GM20431 (cell line): ENCODE measurements around the gene ODF2L.

ENCODE experiments used
- in situ Hi-C: fragments of 300-500 bp; cut with MseI, MboI; formaldehyde crosslinking; loops from one replicate; pipeline ENCODE4 v1.15.0; 2020; ENCODE audit warnings: low sequenced_read_pairs; ENCODE audit not compliant: unreplicated experiment

Gene ODF2L

GRCh38 chr1:86395751-86396497, at the start of gene ODF2L:
TSS of gene ODF2L (minus strand) at chr1:86396323. CDS start at chr1:86387027, 9,296 bp downstream.
- in situ Hi-C loops: no loop called here

GRCh38 chr1:86445919-86446318, 49.8 kb upstream of the ODF2L start:
- in situ Hi-C loops: no loop called here

- in situ Hi-C loops: no loop called here
These were observed 45.9 kb upstream of the ODF2L start for GRCh38 chr1:86441997-86442396.

GRCh38 chr1:86441581-86441980, 45.5 kb upstream of the ODF2L start:
- in situ Hi-C loops: no loop called here

GRCh38 chr1:86436041-86436440, 39.9 kb upstream of the ODF2L start:
- in situ Hi-C loops: no loop called here

- in situ Hi-C loops: no loop called here
These were observed 39.2 kb upstream of the ODF2L start for GRCh38 chr1:86435327-86435726.

- in situ Hi-C loops: no loop called here
These were observed 37.9 kb upstream of the ODF2L start for GRCh38 chr1:86434059-86434458.

GRCh38 chr1:86430376-86430775, 34.3 kb upstream of the ODF2L start:
- in situ Hi-C loops: no loop called here

- in situ Hi-C loops: no loop called here
These were observed 33.7 kb upstream of the ODF2L start for GRCh38 chr1:86429835-86430234.

GRCh38 chr1:86429122-86429725, 33.1 kb upstream of the ODF2L start:
- in situ Hi-C loops: no loop called here

- in situ Hi-C loops: loop anchor here (25.0 kb wide), 1 partner anchor 263 kb away; no protein-coding TSS in a partner anchor
These were observed 27.8 kb upstream of the ODF2L start, which contains the start of gene CLCA2 for GRCh38 chr1:86423873-86424272. TSS of gene CLCA2 (plus strand) at chr1:86424171. CDS start at chr1:86424248, 77 bp downstream.

GRCh38 chr1:86423473-86423872, 27.4 kb upstream of the ODF2L start:
- in situ Hi-C loops: loop anchor here (25.0 kb wide), 1 partner anchor 264 kb away; no protein-coding TSS in a partner anchor

GRCh38 chr1:86421601-86422280, 25.6 kb upstream of the ODF2L start:
- in situ Hi-C loops: loop anchor here (25.0 kb wide), 1 partner anchor 266 kb away; no protein-coding TSS in a partner anchor

- in situ Hi-C loops: loop anchor here (25.0 kb wide), 1 partner anchor 268 kb away; no protein-coding TSS in a partner anchor
These were observed 23.3 kb upstream of the ODF2L start for GRCh38 chr1:86419277-86419903.

GRCh38 chr1:86416343-86416742, 20.2 kb upstream of the ODF2L start:
- in situ Hi-C loops: loop anchor here (25.0 kb wide), 1 partner anchor 271 kb away; no protein-coding TSS in a partner anchor

GRCh38 chr1:86410879-86411278, 14.8 kb upstream of the ODF2L start:
- in situ Hi-C loops: loop anchor here (25.0 kb wide), 1 partner anchor 276 kb away; no protein-coding TSS in a partner anchor

GRCh38 chr1:86409416-86410021, 13.4 kb upstream of the ODF2L start:
- in situ Hi-C loops: loop anchor here (25.0 kb wide), 1 partner anchor 278 kb away; no protein-coding TSS in a partner anchor

- in situ Hi-C loops: no loop called here
These were observed 371 bp upstream of the ODF2L start for GRCh38 chr1:86396498-86396890.

- in situ Hi-C loops: no loop called here
These were observed 1.7 kb downstream of the ODF2L start for GRCh38 chr1:86394416-86394815.

- in situ Hi-C loops: no loop called here
These were observed 6.8 kb downstream of the ODF2L start for GRCh38 chr1:86389307-86389706.
